Measurements from ENCODE around the gene STARD3. TPM values are rescaled to one million over a fixed set of nuclear protein-coding genes. Genes with fewer than 3 reads are reported as not detected.

STARD3 gene
- polyA plus RNA-seq, 1 experiment = 43.3 TPM

DNA sequence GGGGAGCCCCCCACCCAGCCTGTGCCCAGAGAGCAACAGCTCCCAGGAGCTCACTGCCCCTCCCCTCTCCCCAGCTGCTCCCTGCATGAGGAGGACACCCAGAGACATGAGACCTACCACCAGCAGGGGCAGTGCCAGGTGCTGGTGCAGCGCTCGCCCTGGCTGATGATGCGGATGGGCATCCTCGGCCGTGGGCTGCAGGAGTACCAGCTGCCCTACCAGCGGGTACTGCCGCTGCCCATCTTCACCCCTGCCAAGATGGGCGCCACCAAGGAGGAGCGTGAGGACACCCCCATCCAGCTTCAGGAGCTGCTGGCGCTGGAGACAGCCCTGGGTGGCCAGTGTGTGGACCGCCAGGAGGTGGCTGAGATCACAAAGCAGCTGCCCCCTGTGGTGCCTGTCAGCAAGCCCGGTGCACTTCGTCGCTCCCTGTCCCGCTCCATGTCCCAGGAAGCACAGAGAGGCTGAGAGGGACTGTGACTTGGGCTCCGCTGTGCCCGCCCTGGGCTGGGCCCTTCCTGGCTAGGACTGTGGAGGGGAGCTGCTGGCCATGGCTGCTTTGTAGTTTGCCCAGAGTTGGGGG lies 28.8 kb downstream of the STARD3 start:
- DNase-seq (ENCODE audit: low read depth, low spot score) = no peak
- peaks cover 28% of the 10 kb centered on the region for H3K27me3 ChIP-seq (ENCODE audit: control insufficient read depth, insufficient read depth, low read length)

DNA sequence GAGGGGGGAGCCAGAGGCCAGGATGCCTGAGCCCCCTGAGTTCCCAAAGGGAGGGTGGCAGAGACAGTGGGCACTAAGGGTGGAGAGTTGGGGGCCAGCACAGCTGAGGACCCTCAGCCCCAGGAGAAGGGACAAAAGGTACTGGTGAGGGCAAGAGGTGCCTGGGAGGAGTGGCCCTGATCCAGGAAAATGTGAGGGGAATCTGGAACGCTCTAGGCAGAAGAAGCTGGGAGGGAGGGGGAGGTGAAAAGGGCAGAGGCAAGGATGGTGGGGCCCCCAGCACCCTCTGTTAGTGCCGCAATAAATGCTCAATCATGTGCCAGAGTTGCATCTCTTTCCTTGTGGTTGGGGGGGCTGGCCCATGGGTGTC lies 29.3 kb downstream of the STARD3 start:
- TF ChIP-seq, protein P1, sequence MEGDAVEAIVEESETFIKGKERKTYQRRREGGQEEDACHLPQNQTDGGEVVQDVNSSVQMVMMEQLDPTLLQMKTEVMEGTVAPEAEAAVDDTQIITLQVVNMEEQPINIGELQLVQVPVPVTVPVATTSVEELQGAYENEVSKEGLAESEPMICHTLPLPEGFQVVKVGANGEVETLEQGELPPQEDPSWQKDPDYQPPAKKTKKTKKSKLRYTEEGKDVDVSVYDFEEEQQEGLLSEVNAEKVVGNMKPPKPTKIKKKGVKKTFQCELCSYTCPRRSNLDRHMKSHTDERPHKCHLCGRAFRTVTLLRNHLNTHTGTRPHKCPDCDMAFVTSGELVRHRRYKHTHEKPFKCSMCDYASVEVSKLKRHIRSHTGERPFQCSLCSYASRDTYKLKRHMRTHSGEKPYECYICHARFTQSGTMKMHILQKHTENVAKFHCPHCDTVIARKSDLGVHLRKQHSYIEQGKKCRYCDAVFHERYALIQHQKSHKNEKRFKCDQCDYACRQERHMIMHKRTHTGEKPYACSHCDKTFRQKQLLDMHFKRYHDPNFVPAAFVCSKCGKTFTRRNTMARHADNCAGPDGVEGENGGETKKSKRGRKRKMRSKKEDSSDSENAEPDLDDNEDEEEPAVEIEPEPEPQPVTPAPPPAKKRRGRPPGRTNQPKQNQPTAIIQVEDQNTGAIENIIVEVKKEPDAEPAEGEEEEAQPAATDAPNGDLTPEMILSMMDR (IDR thresholded peaks at IDR 0.05; ENCODE audit: low read depth, low read length) = no peak
- no peak for DNase-seq (ENCODE audit: low read depth, low spot score)
- H3K27me3 ChIP-seq (ENCODE audit: control insufficient read depth, insufficient read depth, low read length) = peaks cover 33% of the 10 kb centered on the region
- no peak overlapping the region for H3K4me3 ChIP-seq (ENCODE audit: low read depth, low read length)
- ChIA-PET CTCF (interaction anchor here (0.7 to 2.1 kb wide), 4 partner anchors 15 to 64 kb away, joined by 3 to 9 read pairs (median 3); partner anchors contain the start of gene MIEN1), POLR2A (no interaction called here)
- H3K27ac ChIP-seq (ENCODE audit: low read depth, low read length) = no peak overlapping the region
- H3K9me3 ChIP-seq (ENCODE audit: control insufficient read depth, insufficient read depth, low read length) = no peaks in the 10 kb centered on the region; the same call in 1 of the 2 replicates

More for the DNA sequence above, 28.8 kb downstream of the STARD3 start:
- Histone ChIP-seq H3K27ac (ENCODE audit: low read depth, low read length) (no peak overlapping the region), H3K4me3 (ENCODE audit: low read depth, low read length) (no peak overlapping the region), H3K9me3 (ENCODE audit: control insufficient read depth, insufficient read depth, low read length) (no peaks in the 10 kb centered on the region; the same call in 1 of the 2 replicates)
- ChIA-PET CTCF (interaction anchor here (0.7 to 2.1 kb wide), 4 partner anchors 15 to 65 kb away, joined by 3 to 9 read pairs (median 3); partner anchors contain the start of gene MIEN1), POLR2A (no interaction called here)
- TF ChIP-seq, protein P1 (IDR thresholded peaks at IDR 0.05; ENCODE audit: low read depth, low read length) = 0 out of 2 replicates have a peak, but pooled peaks have one; percentile 6

DNA sequence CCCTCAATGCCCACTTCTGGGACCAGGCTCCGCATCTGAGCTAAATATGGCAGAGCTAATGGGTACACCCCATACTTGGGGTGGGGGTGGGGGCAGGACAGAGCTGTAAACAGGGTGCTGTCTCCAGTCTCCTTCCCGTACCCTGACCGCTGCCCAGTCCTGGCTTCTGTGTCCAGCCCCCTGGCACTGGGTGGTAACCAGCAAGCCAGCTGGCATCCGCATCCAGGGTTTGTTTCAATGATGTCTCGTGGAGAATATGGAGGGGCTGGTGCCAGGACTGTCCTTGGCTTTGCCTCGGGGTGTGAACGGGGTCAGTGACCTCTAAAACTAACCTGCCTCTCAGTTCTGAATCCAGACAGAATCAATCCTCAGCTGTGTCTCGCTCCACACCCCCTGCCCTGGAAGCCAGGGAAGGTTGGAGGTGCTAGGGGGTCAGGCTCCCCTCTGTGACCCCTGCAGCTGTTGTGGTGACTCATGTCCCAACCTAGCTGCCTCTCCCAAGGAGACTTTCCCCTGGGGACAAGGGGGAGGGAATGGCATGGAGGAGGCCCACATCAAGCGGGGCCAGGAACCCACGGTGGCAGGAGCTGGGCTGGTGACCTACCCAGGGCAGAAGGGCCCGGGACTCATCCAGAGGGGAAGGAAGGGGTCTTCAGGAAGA lies 29.8 kb downstream of the STARD3 start:
- CTCF ChIA-PET = interaction anchor here (0.7 to 2.1 kb wide), 5 partner anchors 13 to 64 kb away, joined by 3 to 9 read pairs (median 3); partner anchors contain the start of gene MIEN1
- no peaks in the 10 kb centered on the region; the same call in 1 of the 2 replicates for H3K9me3 ChIP-seq (ENCODE audit: control insufficient read depth, insufficient read depth, low read length)
- TF ChIP-seq, protein P1 (IDR thresholded peaks at IDR 0.05; ENCODE audit: low read depth, low read length) = no peak
- peaks cover 37% of the 10 kb centered on the region for H3K27me3 ChIP-seq (ENCODE audit: control insufficient read depth, insufficient read depth, low read length)
- POLR2A ChIA-PET = no interaction called here
- H3K4me3 ChIP-seq (ENCODE audit: low read depth, low read length) = no peak overlapping the region
- no peak for DNase-seq (ENCODE audit: low read depth, low spot score)
- no peak overlapping the region for H3K27ac ChIP-seq (ENCODE audit: low read depth, low read length)

DNA sequence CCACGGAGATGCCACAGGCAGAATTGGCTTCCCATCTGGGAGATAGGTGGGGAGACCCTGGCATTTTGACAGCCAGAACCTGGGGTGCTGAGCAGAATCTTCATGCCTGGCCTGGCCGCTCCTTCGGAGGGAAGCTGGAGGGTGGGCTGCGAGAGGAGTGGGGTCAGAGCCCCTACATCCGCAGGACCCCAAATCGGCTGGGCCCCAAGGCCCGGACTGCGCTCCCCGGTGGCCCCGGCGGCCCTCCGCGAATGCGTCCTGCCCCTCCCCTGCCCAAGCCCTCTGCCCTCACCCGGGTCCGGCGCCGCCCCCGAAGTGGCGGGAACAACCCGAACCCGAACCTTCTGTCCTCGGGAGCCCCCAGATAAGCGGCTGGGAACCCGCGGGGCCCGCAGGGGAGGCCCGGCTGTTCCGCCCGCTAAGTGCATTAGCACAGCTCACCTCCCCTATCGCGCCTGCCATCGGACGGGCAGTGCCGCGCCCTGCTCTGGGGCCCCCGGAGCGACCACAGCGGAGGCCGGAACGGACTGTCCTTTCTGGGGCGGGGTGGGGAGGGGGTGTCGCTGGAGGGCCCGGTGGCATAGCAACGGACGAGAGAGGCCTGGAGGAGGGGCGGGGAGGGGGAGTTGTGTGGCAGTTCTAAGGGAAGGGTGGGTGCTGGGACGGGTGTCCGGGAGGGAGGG lies 30.5 kb downstream of the STARD3 start:
- Histone ChIP-seq H3K27me3 (ENCODE audit: control insufficient read depth, insufficient read depth, low read length) (peaks cover 37% of the 10 kb centered on the region), H3K27ac (ENCODE audit: low read depth, low read length) (no peak overlapping the region), H3K9me3 (ENCODE audit: control insufficient read depth, insufficient read depth, low read length) (no peaks in the 10 kb centered on the region; the same call in 1 of the 2 replicates), H3K4me3 (ENCODE audit: low read depth, low read length) (no peak overlapping the region)
- no peak for DNase-seq (ENCODE audit: low read depth, low spot score)
- CTCF ChIA-PET = interaction anchor here (0.7 to 2.1 kb wide), 2 partner anchors 14 to 46 kb away, joined by 3 to 9 read pairs; no protein-coding TSS in a partner anchor
- POLR2A ChIA-PET = no interaction called here
- TF ChIP-seq, protein P1 (IDR thresholded peaks at IDR 0.05; ENCODE audit: low read depth, low read length) = no peak

All from AG04450 (cell line).